GM23338 (cell line): ENCODE measurements around the gene FNDC3A.

Experiments
- CREB1 ChIP-seq: fragments of 250-450 bp; sonication (Bioruptor Pico); IDR thresholded peaks from 2 replicates; pipeline ENCODE4 v1.5.0; 2020; ENCODE audit warnings: low read depth, mild to moderate bottlenecking, moderate library complexity
- CTCF ChIP-seq, 2 experiments: fragments of 200-600 bp in 1 of 2; sonication (generic) in 1 of 2; conservative IDR thresholded peaks; 2 replicates each; pipeline versions ENCODE4 v1.5.1 to v1.6.1; 2016 to 2017; ENCODE audit warnings: antibody characterized with exemption in 2 of 2, low read depth in 2 of 2, mild to moderate bottlenecking in 2 of 2, moderate library complexity in 1 of 2
- ETS1 ChIP-seq: IDR thresholded peaks from 2 replicates; pipeline ENCODE4 v1.6.1; 2016; ENCODE audit warnings: antibody characterized with exemption
- EZH2 ChIP-seq: fragments of 200-600 bp; sonication (generic); IDR thresholded peaks from one replicate; pipeline ENCODE4 v1.8.0; 2017; ENCODE audit warnings: antibody characterized with exemption, mild to moderate bottlenecking, low read depth; ENCODE audit not compliant: unreplicated experiment
- EZH2phosphoT487 ChIP-seq: fragments of 200-600 bp; sonication (generic); IDR thresholded peaks from one replicate; pipeline ENCODE4 v1.8.1; 2018; ENCODE audit warnings: antibody characterized with exemption; ENCODE audit not compliant: unreplicated experiment
- JUNB ChIP-seq: IDR thresholded peaks from one replicate; pipeline ENCODE4 v1.6.1; 2016; ENCODE audit warnings: antibody characterized with exemption; ENCODE audit not compliant: unreplicated experiment
- POLR2AphosphoS5 ChIP-seq: IDR thresholded peaks from 2 replicates; pipeline ENCODE4 v1.6.1; 2016; ENCODE audit warnings: antibody characterized with exemption, low read depth
- REST ChIP-seq: IDR thresholded peaks from one replicate; pipeline ENCODE4 v1.6.1; 2018; ENCODE audit warnings: antibody characterized with exemption; ENCODE audit not compliant: unreplicated experiment
- ZNF114 ChIP-seq: fragments of 250-450 bp; sonication (Bioruptor Pico); IDR thresholded peaks from 2 replicates; pipeline ENCODE4 v1.5.0; 2020; ENCODE audit warnings: mild to moderate bottlenecking, moderate library complexity
- ZNF462 ChIP-seq: fragments of 250-450 bp; sonication (Bioruptor Pico); IDR thresholded peaks from 2 replicates; pipeline ENCODE4 v1.5.0; 2020; ENCODE audit warnings: mild to moderate bottlenecking, moderate library complexity

- TF ChIP-seq EZH2 (no peak), CTCF (conservative IDR thresholded peaks at IDR 0.05; ENCODE audit: low read depth in 2 of 2) (no peak), POLR2AphosphoS5 (no peak), CREB1 (CRISPR knock-in tag) (no peak), REST (no peak), EZH2phosphoT487 (no peak), ZNF462 (no peak), JUNB (no peak), ETS1 (no peak), ZNF114 (CRISPR knock-in tag) (no peak)
These were observed 87.8 kb downstream of the FNDC3A start for GRCh38 chr13:49063497-49063896.
